Measurements from ENCODE around the gene TMEM185B.
"Not testable (repeated sequence)": the region's sequence is repeated elsewhere in the genome, so short reads cannot be mapped to it uniquely, and the experiment has no call there.

Gene TMEM185B

GRCh38 chr2:120251880-120252224 lies 28.7 kb upstream of the TMEM185B start:
- in situ Hi-C loops (cut with MboI; ENCODE audit: low sequenced_read_pairs), result no loop called here

GRCh38 chr2:120251078-120251477 lies 27.9 kb upstream of the TMEM185B start:
- in situ Hi-C loops (cut with MboI; ENCODE audit: low sequenced_read_pairs), result no loop called here

GRCh38 chr2:120250640-120251039 lies 27.4 kb upstream of the TMEM185B start:
- in situ Hi-C loops (cut with MboI; ENCODE audit: low sequenced_read_pairs), result no loop called here

DNA sequence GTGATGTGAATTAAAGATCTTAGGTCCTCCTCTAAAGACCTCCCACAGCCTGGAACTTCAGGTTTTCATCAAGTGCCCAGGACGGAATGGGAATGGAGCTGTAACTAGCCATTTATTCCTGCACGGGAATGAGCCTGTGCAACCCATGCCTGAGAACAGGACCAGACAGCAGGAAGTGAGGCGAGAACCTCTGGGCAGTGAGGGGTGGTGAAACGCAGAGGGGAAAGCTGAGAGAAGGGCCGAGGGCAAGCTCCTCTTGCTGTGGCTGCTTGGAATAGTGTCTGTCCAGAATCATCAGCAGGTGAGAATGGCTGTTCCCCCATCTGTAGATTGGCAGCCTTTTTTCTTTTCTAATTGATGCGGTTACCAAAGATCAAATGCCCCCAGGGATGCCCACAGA lies 24.7 kb upstream of the TMEM185B start:
- in situ Hi-C loops (cut with MboI; ENCODE audit: low sequenced_read_pairs), result no loop called here

- in situ Hi-C loops (cut with MboI; ENCODE audit: low sequenced_read_pairs), result no loop called here
Observed at GRCh38 chr2:120246546-120247300, 23.5 kb upstream of the TMEM185B start.

DNA sequence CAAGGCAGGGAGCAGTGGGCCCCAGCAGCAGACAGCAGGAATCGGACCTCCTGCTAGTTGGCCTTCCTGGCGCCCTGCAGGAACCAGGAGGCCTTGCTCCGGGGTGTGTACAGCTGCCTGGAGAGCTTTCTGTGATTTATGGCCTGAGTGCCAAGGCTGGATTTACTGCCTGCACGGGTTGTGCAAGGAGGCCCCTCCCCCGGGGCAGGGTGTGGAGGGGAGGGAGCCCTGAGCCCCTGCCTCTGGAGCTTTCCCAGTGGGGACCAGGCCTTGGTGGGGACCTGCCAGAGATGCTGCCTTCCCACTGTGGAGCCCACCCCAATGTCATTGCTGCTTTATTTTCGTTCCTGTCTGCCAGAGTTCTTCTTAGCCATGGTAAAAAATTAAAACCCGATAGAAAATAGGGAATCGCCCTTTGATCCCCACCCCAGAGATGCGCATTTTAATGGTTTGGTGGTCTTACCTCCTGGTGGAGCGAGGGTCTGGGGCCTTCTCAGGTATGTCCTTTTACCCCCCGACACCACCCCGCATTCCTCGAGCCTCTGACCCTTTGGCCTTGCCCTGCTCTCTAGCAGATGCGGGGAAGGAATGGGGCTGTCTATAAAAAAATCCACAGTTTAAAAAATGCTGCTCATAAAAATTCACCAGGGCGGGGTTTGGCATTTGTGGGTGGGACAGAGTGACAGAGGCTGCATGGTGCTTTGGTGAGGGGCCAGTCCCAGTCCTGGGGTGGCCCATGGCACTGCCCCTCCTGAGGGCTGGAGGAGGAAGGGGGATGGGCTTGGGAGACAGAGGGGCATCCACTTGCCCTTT lies 22.5 kb upstream of the TMEM185B start:
- in situ Hi-C loops (cut with MboI; ENCODE audit: low sequenced_read_pairs), result no loop called here

GRCh38 chr2:120244656-120245519 lies 21.7 kb upstream of the TMEM185B start:
- in situ Hi-C loops (cut with MboI; ENCODE audit: low sequenced_read_pairs), result no loop called here

GRCh38 chr2:120243875-120244553 lies 20.8 kb upstream of the TMEM185B start:
- in situ Hi-C loops (cut with MboI; ENCODE audit: low sequenced_read_pairs), result no loop called here

GRCh38 chr2:120243211-120243610 lies 20.0 kb upstream of the TMEM185B start:
- in situ Hi-C loops (cut with MboI; ENCODE audit: low sequenced_read_pairs), result no loop called here

- in situ Hi-C loops (cut with MboI; ENCODE audit: low sequenced_read_pairs), result no loop called here
Observed at GRCh38 chr2:120241684-120242083, 18.5 kb upstream of the TMEM185B start.

- in situ Hi-C loops (cut with MboI; ENCODE audit: low sequenced_read_pairs), result no loop called here
Observed at GRCh38 chr2:120240901-120241429, 17.8 kb upstream of the TMEM185B start.

- in situ Hi-C loops (cut with MboI; ENCODE audit: low sequenced_read_pairs), result no loop called here
Observed at GRCh38 chr2:120239488-120240287, 16.5 kb upstream of the TMEM185B start.

DNA sequence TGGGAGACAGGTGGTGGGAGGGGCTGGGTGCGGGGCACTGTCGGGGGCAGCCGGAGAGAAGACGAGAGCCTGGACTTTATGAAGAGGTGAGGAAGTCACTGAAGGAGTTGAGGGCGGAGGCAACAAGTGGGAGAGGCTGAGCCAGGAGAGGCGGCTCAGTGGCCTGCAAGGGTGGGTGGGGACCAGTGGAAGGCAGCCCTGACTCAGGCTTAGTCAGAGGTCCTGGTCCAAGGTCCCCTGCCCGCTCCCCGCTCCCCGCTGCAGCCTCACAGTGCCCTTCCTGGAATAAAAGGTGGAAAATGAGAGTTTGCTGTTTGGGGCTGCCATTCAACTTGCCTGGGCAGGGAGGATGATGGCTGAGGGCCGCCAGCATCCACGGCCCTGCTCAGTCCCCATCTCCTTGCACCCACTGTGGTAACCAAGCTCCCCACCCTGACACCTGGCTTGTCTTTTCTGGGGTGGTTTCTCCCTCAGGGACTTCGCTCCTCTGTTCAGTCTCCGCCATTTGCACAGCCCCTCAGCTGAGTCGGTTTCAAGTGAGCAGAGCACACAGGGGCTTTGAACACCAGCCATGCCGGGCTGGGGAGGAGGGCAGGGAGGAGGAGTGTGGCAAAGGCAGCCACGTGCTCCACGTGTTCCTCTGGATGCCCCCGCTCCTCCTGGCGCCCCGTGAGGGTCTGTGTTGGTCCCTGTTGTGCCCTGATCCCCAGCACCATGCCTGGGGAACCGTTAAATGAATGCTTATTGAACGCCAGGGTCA lies 15.7 kb upstream of the TMEM185B start:
- in situ Hi-C loops (cut with MboI; ENCODE audit: low sequenced_read_pairs), result no loop called here

- in situ Hi-C loops (cut with MboI; ENCODE audit: low sequenced_read_pairs), result no loop called here
Observed at GRCh38 chr2:120237491-120237902, 14.3 kb upstream of the TMEM185B start.

GRCh38 chr2:120236791-120237190 lies 13.6 kb upstream of the TMEM185B start:
- in situ Hi-C loops (cut with MboI; ENCODE audit: low sequenced_read_pairs), result no loop called here

DNA sequence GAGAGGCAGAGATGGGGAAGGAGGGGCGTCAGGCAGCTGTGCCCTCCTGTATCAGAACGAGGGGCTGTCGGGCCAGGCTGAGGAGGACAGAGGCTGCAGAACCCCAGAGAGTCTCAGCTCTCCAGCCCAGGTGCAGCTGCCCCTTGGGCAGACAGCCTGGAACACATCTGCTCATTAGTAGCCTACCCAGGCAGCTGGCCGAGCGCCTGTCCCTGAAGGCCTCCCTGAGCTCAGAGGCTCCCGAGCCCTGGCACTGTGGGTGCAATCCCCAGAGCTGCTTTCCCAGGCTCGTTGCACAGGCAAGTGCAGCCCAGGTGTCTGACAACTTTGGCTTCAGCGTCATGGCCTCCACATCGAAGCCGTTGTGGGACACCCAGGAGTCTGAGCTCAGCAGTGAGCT lies 13.1 kb upstream of the TMEM185B start:
- in situ Hi-C loops (cut with MboI; ENCODE audit: low sequenced_read_pairs), result no loop called here

DNA sequence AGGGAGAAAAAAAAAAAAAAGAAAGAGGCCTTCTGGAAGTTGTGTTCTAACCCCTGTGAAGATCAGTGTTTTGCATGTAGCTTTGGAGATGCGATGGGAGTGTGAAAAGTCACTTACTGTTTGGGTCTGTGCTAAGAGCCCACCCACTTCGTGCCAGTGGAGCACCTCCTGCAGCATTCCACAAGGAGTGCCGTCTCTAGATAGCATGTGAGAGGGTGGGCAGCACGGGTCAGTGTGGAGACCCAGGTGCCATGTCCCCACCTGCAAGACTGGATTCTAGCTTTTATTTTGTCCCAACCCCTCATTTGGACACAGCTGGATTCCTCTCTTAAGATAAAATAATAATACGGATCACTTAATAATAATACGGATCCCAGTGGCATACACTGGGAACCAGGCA lies 12.5 kb upstream of the TMEM185B start:
- in situ Hi-C loops (cut with MboI; ENCODE audit: low sequenced_read_pairs), result no loop called here

DNA sequence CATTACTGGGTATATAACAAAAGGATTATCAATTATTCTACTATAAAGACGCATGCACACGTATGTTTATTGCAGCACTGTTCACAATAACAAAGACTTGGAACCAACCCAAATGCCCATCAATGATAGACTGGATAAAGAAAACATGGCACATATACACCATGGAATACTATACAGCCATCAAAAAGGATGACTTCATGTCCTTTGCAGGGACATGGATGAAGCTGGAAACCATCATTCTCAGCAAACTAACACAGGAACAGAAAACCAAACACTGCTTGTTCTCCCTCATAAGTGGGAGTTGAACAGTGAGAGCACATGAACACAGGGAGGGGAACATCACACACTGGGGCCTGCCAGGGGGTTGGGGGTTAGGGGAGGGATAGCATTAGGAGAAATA lies 12.0 kb upstream of the TMEM185B start:
- in situ Hi-C loops (cut with MboI; ENCODE audit: low sequenced_read_pairs), result not testable (repeated sequence)

- in situ Hi-C loops (cut with MboI; ENCODE audit: low sequenced_read_pairs), result no loop called here
Observed at GRCh38 chr2:120233292-120233691, 10.1 kb upstream of the TMEM185B start.

All from HL-60/S4 treated with phorbol 12-myristate 13-acetate at 8.2 ng/mL for 4 days and 3 days (cell line).